ENCODE results near the gene ACSM2B. TPM values are rescaled to one million over a fixed set of nuclear protein-coding genes. Genes with fewer than 3 reads are reported as not detected.

The ACSM2B gene
- polyA plus RNA-seq, 4 donors: 0.18 to 0.50 TPM; not detected in 2

- DNase-seq: no peak
- WGBS, 3 donors: 46 to 65% (median 50%) methylated on average over 3 of the region's 3 CpGs
- peaks cover 0 to 10% (median 0%) of the 10 kb centered on the region in 3 donors for H3K27me3 ChIP-seq (ENCODE audit: control insufficient read depth in 3 of 3, insufficient read depth in 3 of 3, low read length in 3 of 3)
- no peak overlapping the region for H3K4me3 ChIP-seq (ENCODE audit: low read depth in 1 of 3, low read length in 3 of 3)
- H3K27ac ChIP-seq (ENCODE audit: low read depth in 1 of 3, low read length in 2 of 3): no peak overlapping the region
- H3K9me3 ChIP-seq (ENCODE audit: control insufficient read depth in 2 of 2, insufficient read depth in 1 of 2, low read depth in 1 of 2, low read length in 1 of 2): no peaks in the 10 kb centered on the region
- H3K4me1 ChIP-seq (ENCODE audit: control insufficient read depth in 3 of 3, insufficient read depth in 2 of 3, low read depth in 1 of 3, low read length in 2 of 3): peaks cover 0 to 5% (median 0%) of the 10 kb centered on the region in 3 donors
- no peak for FAIRE-seq
- no peaks in the 10 kb centered on the region for H3K36me3 ChIP-seq (ENCODE audit: control insufficient read depth in 3 of 3, insufficient read depth in 2 of 3, low read depth in 1 of 3, low read length in 3 of 3)
Measured at GRCh38 chr16:20614186-20615141, 38.3 kb upstream of the ACSM2B start.

- peaks cover 0 to 5% (median 0%) of the 10 kb centered on the region in 3 donors for H3K4me1 ChIP-seq (ENCODE audit: control insufficient read depth in 3 of 3, insufficient read depth in 2 of 3, low read depth in 1 of 3, low read length in 2 of 3)
- H3K9me3 ChIP-seq (ENCODE audit: control insufficient read depth in 2 of 2, insufficient read depth in 1 of 2, low read depth in 1 of 2, low read length in 1 of 2): no peaks in the 10 kb centered on the region
- H3K4me3 ChIP-seq (ENCODE audit: low read depth in 1 of 3, low read length in 3 of 3): no peak overlapping the region
- no peaks in the 10 kb centered on the region for H3K36me3 ChIP-seq (ENCODE audit: control insufficient read depth in 3 of 3, insufficient read depth in 2 of 3, low read depth in 1 of 3, low read length in 3 of 3)
- peak overlapping the region in 1 of 3 donors; percentile 15 for H3K27ac ChIP-seq (ENCODE audit: low read depth in 1 of 3, low read length in 2 of 3)
- FAIRE-seq (no peak), DNase-seq (no peak)
- WGBS, 3 donors: 84 to 87% (median 86%) methylated on average over 7 of the region's 7 CpGs
- peaks cover 0 to 10% (median 0%) of the 10 kb centered on the region in 3 donors for H3K27me3 ChIP-seq (ENCODE audit: control insufficient read depth in 3 of 3, insufficient read depth in 3 of 3, low read length in 3 of 3)
Measured at GRCh38 chr16:20613481-20614185, 37.5 kb upstream of the ACSM2B start.

GRCh38 chr16:20612551-20613480 lies 36.6 kb upstream of the ACSM2B start:
- no peak for DNase-seq
- Histone ChIP-seq H3K4me3 (ENCODE audit: low read depth in 1 of 3, low read length in 3 of 3) (no peak overlapping the region), H3K27me3 (ENCODE audit: control insufficient read depth in 3 of 3, insufficient read depth in 3 of 3, low read length in 3 of 3) (peaks cover 0 to 10% (median 0%) of the 10 kb centered on the region in 3 donors), H3K9me3 (ENCODE audit: control insufficient read depth in 2 of 2, insufficient read depth in 1 of 2, low read depth in 1 of 2, low read length in 1 of 2) (no peaks in the 10 kb centered on the region), H3K4me1 (ENCODE audit: control insufficient read depth in 3 of 3, insufficient read depth in 2 of 3, low read depth in 1 of 3, low read length in 2 of 3) (peaks cover 0 to 5% (median 0%) of the 10 kb centered on the region in 3 donors), H3K27ac (ENCODE audit: low read depth in 1 of 3, low read length in 2 of 3) (peak overlapping the region in 1 of 3 donors; percentile 15), H3K36me3 (ENCODE audit: control insufficient read depth in 3 of 3, insufficient read depth in 2 of 3, low read depth in 1 of 3, low read length in 3 of 3) (no peaks in the 10 kb centered on the region)
- no peak for FAIRE-seq
- 64 to 79% (median 73%) methylated on average over 9 of the region's 9 CpGs for WGBS, 3 donors

- WGBS, 3 donors: 55 to 77% (median 67%) methylated on average over 5 of the region's 5 CpGs
- Histone ChIP-seq H3K9me3 (ENCODE audit: control insufficient read depth in 2 of 2, insufficient read depth in 1 of 2, low read depth in 1 of 2, low read length in 1 of 2) (no peaks in the 10 kb centered on the region), H3K4me1 (ENCODE audit: control insufficient read depth in 3 of 3, insufficient read depth in 2 of 3, low read depth in 1 of 3, low read length in 2 of 3) (peaks cover 0 to 5% (median 0%) of the 10 kb centered on the region in 3 donors), H3K27ac (ENCODE audit: low read depth in 1 of 3, low read length in 2 of 3) (peak overlapping the region in 1 of 3 donors; percentile 2), H3K36me3 (ENCODE audit: control insufficient read depth in 3 of 3, insufficient read depth in 2 of 3, low read depth in 1 of 3, low read length in 3 of 3) (no peaks in the 10 kb centered on the region), H3K27me3 (ENCODE audit: control insufficient read depth in 3 of 3, insufficient read depth in 3 of 3, low read length in 3 of 3) (peaks cover 0 to 10% (median 0%) of the 10 kb centered on the region in 3 donors), H3K4me3 (ENCODE audit: low read depth in 1 of 3, low read length in 3 of 3) (no peak overlapping the region)
- FAIRE-seq (no peak), DNase-seq (no peak)
Measured at GRCh38 chr16:20611975-20612481, 35.9 kb upstream of the ACSM2B start.

GRCh38 chr16:20611350-20611902 lies 35.3 kb upstream of the ACSM2B start:
- H3K4me3 ChIP-seq (ENCODE audit: low read depth in 1 of 3, low read length in 3 of 3): no peak overlapping the region
- peaks cover 0 to 5% (median 0%) of the 10 kb centered on the region in 3 donors for H3K4me1 ChIP-seq (ENCODE audit: control insufficient read depth in 3 of 3, insufficient read depth in 2 of 3, low read depth in 1 of 3, low read length in 2 of 3)
- DNase-seq: no peak
- no peaks in the 10 kb centered on the region for H3K9me3 ChIP-seq (ENCODE audit: control insufficient read depth in 2 of 2, insufficient read depth in 1 of 2, low read depth in 1 of 2, low read length in 1 of 2)
- no peak overlapping the region for H3K27ac ChIP-seq (ENCODE audit: low read depth in 1 of 3, low read length in 2 of 3)
- no peak for FAIRE-seq
- peaks cover 0 to 10% (median 0%) of the 10 kb centered on the region in 3 donors for H3K27me3 ChIP-seq (ENCODE audit: control insufficient read depth in 3 of 3, insufficient read depth in 3 of 3, low read length in 3 of 3)
- 37 to 41% (median 40%) methylated on average over 2 of the region's 2 CpGs for WGBS, 3 donors
- no peaks in the 10 kb centered on the region for H3K36me3 ChIP-seq (ENCODE audit: control insufficient read depth in 3 of 3, insufficient read depth in 2 of 3, low read depth in 1 of 3, low read length in 3 of 3)

- H3K4me1 ChIP-seq (ENCODE audit: control insufficient read depth in 3 of 3, insufficient read depth in 2 of 3, low read depth in 1 of 3, low read length in 2 of 3): peaks cover 0 to 5% (median 0%) of the 10 kb centered on the region in 3 donors
- H3K9me3 ChIP-seq (ENCODE audit: control insufficient read depth in 2 of 2, insufficient read depth in 1 of 2, low read depth in 1 of 2, low read length in 1 of 2): no peaks in the 10 kb centered on the region
- FAIRE-seq (no peak), DNase-seq (no peak)
- H3K27me3 ChIP-seq (ENCODE audit: control insufficient read depth in 3 of 3, insufficient read depth in 3 of 3, low read length in 3 of 3): peaks cover 0 to 10% (median 0%) of the 10 kb centered on the region in 3 donors
- H3K36me3 ChIP-seq (ENCODE audit: control insufficient read depth in 3 of 3, insufficient read depth in 2 of 3, low read depth in 1 of 3, low read length in 3 of 3): no peaks in the 10 kb centered on the region
- no peak overlapping the region for H3K4me3 ChIP-seq (ENCODE audit: low read depth in 1 of 3, low read length in 3 of 3)
- WGBS, 3 donors: 54 to 70% (median 55%) methylated on average over 4 of the region's 4 CpGs
- H3K27ac ChIP-seq (ENCODE audit: low read depth in 1 of 3, low read length in 2 of 3): no peak overlapping the region
Measured at GRCh38 chr16:20610892-20611349, 34.8 kb upstream of the ACSM2B start.

GRCh38 chr16:20610211-20610891 lies 34.2 kb upstream of the ACSM2B start:
- peaks cover 0 to 5% (median 0%) of the 10 kb centered on the region in 3 donors for H3K4me1 ChIP-seq (ENCODE audit: control insufficient read depth in 3 of 3, insufficient read depth in 2 of 3, low read depth in 1 of 3, low read length in 2 of 3)
- FAIRE-seq (no peak), DNase-seq (no peak)
- H3K4me3 ChIP-seq (ENCODE audit: low read depth in 1 of 3, low read length in 3 of 3): no peak overlapping the region
- peaks cover 0 to 10% (median 0%) of the 10 kb centered on the region in 3 donors for H3K27me3 ChIP-seq (ENCODE audit: control insufficient read depth in 3 of 3, insufficient read depth in 3 of 3, low read length in 3 of 3)
- WGBS, 3 donors: 51 to 60% (median 52%) methylated on average over 6 of the region's 6 CpGs
- no peaks in the 10 kb centered on the region for H3K36me3 ChIP-seq (ENCODE audit: control insufficient read depth in 3 of 3, insufficient read depth in 2 of 3, low read depth in 1 of 3, low read length in 3 of 3)
- H3K9me3 ChIP-seq (ENCODE audit: control insufficient read depth in 2 of 2, insufficient read depth in 1 of 2, low read depth in 1 of 2, low read length in 1 of 2): no peaks in the 10 kb centered on the region
- no peak overlapping the region for H3K27ac ChIP-seq (ENCODE audit: low read depth in 1 of 3, low read length in 2 of 3)
